NCI-H446 (cell line): ENCODE data around the gene LAMTOR5.
"Not testable (repeated sequence)": the region's sequence is repeated elsewhere in the genome, so short reads cannot be mapped to it uniquely, and the experiment has no call there.

ENCODE experiments used
- DNase-seq, 2 experiments: peaks; one replicate each; lab custom pipeline; 2025; lab: John Stamatoyannopoulos, UW

Gene LAMTOR5

GRCh38 chr1:110407260-110408210 is at the start of gene LAMTOR5:
LAMTOR5 (minus strand) TSS chr1:110407694; CDS start chr1:110407620, 74 bp downstream.
- peak; percentile 85 to 93 for DNase-seq

- DNase-seq = no peak
Observed at GRCh38 chr1:110457206-110457605, 49.7 kb upstream of the LAMTOR5 start.

GRCh38 chr1:110455151-110455550 is 47.7 kb upstream of the LAMTOR5 start:
- no peak for DNase-seq

GRCh38 chr1:110454328-110454727 is 46.8 kb upstream of the LAMTOR5 start:
- no peak for DNase-seq

GRCh38 chr1:110453829-110454228 is 46.3 kb upstream of the LAMTOR5 start:
- DNase-seq = no peak

- DNase-seq = no peak
Observed at GRCh38 chr1:110452330-110452729, 44.8 kb upstream of the LAMTOR5 start.

- no peak for DNase-seq
Observed at GRCh38 chr1:110450929-110451328, 43.4 kb upstream of the LAMTOR5 start, which contains the start of gene PROK1. PROK1 (plus strand) TSS chr1:110451149; CDS start chr1:110451217, 68 bp downstream.

- DNase-seq = no peak
Observed at GRCh38 chr1:110449661-110450651, 42.5 kb upstream of the LAMTOR5 start.

GRCh38 chr1:110444561-110444960 is 37.1 kb upstream of the LAMTOR5 start:
- DNase-seq = no peak

- no peak for DNase-seq
Observed at GRCh38 chr1:110443451-110443850, 36.0 kb upstream of the LAMTOR5 start.

GRCh38 chr1:110441888-110442287 is 34.4 kb upstream of the LAMTOR5 start:
- DNase-seq = no peak

GRCh38 chr1:110440877-110441276 is 33.4 kb upstream of the LAMTOR5 start:
- no peak for DNase-seq

- DNase-seq = not testable (repeated sequence)
Observed at GRCh38 chr1:110439873-110440272, 32.4 kb upstream of the LAMTOR5 start.

GRCh38 chr1:110438893-110439292 is 31.4 kb upstream of the LAMTOR5 start:
- DNase-seq = no peak

GRCh38 chr1:110437645-110438299 is 30.3 kb upstream of the LAMTOR5 start:
- not testable (repeated sequence) for DNase-seq

GRCh38 chr1:110436635-110437034 is 29.1 kb upstream of the LAMTOR5 start:
- no peak for DNase-seq

- DNase-seq = no peak
Observed at GRCh38 chr1:110434946-110435345, 27.5 kb upstream of the LAMTOR5 start.

- DNase-seq = no peak
Observed at GRCh38 chr1:110433803-110434202, 26.3 kb upstream of the LAMTOR5 start.

- no peak for DNase-seq
Observed at GRCh38 chr1:110433213-110433612, 25.7 kb upstream of the LAMTOR5 start.

GRCh38 chr1:110430901-110431300 is 23.4 kb upstream of the LAMTOR5 start:
- DNase-seq = no peak

GRCh38 chr1:110430366-110430765 is 22.9 kb upstream of the LAMTOR5 start:
- DNase-seq = no peak

GRCh38 chr1:110428946-110429345 is 21.5 kb upstream of the LAMTOR5 start:
- no peak for DNase-seq
